K562 (cell line): ENCODE results near the gene PLCB1. TPM values are rescaled to one million over a fixed set of nuclear protein-coding genes. Genes with fewer than 3 reads are reported as not detected.

Experiments used
- ATAC-seq: fragments of 200-7000 bp; cut with Tn5 transposase; 3 replicates; pipeline ENCODE4 v1.9.1; 2020; ENCODE audit warnings: moderate library complexity
- BruUV-seq: library from RNA; stranded (reverse); fragments of 400-500 nt; replicated peaks from 2 replicates; lab custom pipeline; 2021; lab: Mats Ljungman, UMichigan
- CTCF ChIA-PET: fragments of 300-600 bp; formaldehyde crosslinking; extraction: SDS; loops from one replicate; lab custom pipeline; 2021; ENCODE audit warnings: low intra/inter-chr PET ratio; lab: Yijun Ruan, JAX
- POLR2A ChIA-PET: fragments of 300-600, 350-650 bp; sonication (Branson Sonifier 250); formaldehyde crosslinking; extraction: SDS; loops from one replicate; lab custom pipeline; 2021; ENCODE audit warnings: antibody characterized with exemption, inconsistent platforms; lab: Yijun Ruan, JAX
- DNase-seq, 4 experiments: peaks; one replicate each; pipeline versions ENCODE4 v3.0.0 to v3.0.0-alpha.2; 2011 to 2018; ENCODE audit warnings: low spot score in 3 of 4, mixed read lengths in 3 of 4; ENCODE audit errors: extremely low read depth in 1 of 4
- FAIRE-seq: peaks from 2 replicates; lab custom pipeline; 2011; peaks lifted over from hg19 to GRCh38; lab: Jason Lieb, UNC
- H2AFZ ChIP-seq: 2 replicates; pipeline ENCODE4 v1.6.0; 2011; ENCODE audit warnings: low read depth, low read length, control low read depth, inconsistent platforms
- H3K27ac ChIP-seq: fragments of 200-600 bp; 3 replicates; pipeline ENCODE4 v1.8.0; 2011; ENCODE audit warnings: low read depth, mild to moderate bottlenecking, control low read depth, inconsistent platforms, low read length, moderate library complexity, mixed read lengths; ENCODE audit errors: extremely low read depth
- H3K27me3 ChIP-seq, 2 experiments: fragments of 300-600 bp in 1 of 2; 2 replicates in 1 of 2; 3 replicates in 1 of 2; pipeline versions ENCODE4 v1.6.0 to v1.8.0; 2011; ENCODE audit warnings: inconsistent platforms in 2 of 2, low read length in 2 of 2, mild to moderate bottlenecking in 1 of 2, mixed read lengths in 1 of 2, moderate library complexity in 1 of 2; ENCODE audit not compliant: control insufficient read depth in 2 of 2, insufficient read depth in 2 of 2
- H3K36me3 ChIP-seq: fragments of 300-600 bp; 3 replicates; pipeline ENCODE4 v1.8.0; 2011; ENCODE audit warnings: mild to moderate bottlenecking, low read length, inconsistent platforms; ENCODE audit not compliant: control insufficient read depth, insufficient read depth
- H3K4me1 ChIP-seq, 2 experiments: fragments of 200-600 bp in 1 of 2; replicated peaks in 1 of 2; 2 replicates in 1 of 2; 3 replicates in 1 of 2; pipeline versions ENCODE4 v1.5.1 to v1.8.0; 2011; ENCODE audit warnings: inconsistent platforms in 2 of 2, low read length in 2 of 2, mild to moderate bottlenecking in 1 of 2, mixed read lengths in 1 of 2, moderate library complexity in 1 of 2; ENCODE audit not compliant: control insufficient read depth in 2 of 2, insufficient read depth in 2 of 2
- H3K4me2 ChIP-seq: 2 replicates; pipeline ENCODE4 v1.6.1; 2011; ENCODE audit warnings: low read length, control low read depth, inconsistent platforms, mixed read lengths; ENCODE audit not compliant: insufficient read depth
- H3K4me3 ChIP-seq: fragments of 200-600 bp; sonication (generic), shearing (Covaris generic); 2 replicates; pipeline ENCODE4 v1.5.1; 2016; ENCODE audit warnings: control low read depth, inconsistent platforms
- H3K79me2 ChIP-seq: fragments of 200-600 bp; 3 replicates; pipeline ENCODE4 v1.8.0; 2011; ENCODE audit warnings: low read length, inconsistent platforms; ENCODE audit not compliant: control insufficient read depth, insufficient read depth
- H3K9ac ChIP-seq, 2 experiments: 2 replicates each; pipeline versions ENCODE4 v1.6.0 to v1.6.1; 2011; ENCODE audit warnings: low read depth in 2 of 2, low read length in 2 of 2, control low read depth in 1 of 2, inconsistent platforms in 1 of 2, mild to moderate bottlenecking in 1 of 2, mixed read lengths in 1 of 2; ENCODE audit not compliant: insufficient read depth in 1 of 2
- H3K9me1 ChIP-seq: one replicate; pipeline ENCODE4 v1.6.0; 2011; ENCODE audit warnings: inconsistent platforms, mild to moderate bottlenecking, low read length, moderate library complexity; ENCODE audit not compliant: control insufficient read depth, insufficient read depth
- H3K9me3 ChIP-seq: replicated peaks from 2 replicates; pipeline ENCODE4 v1.5.1; 2011; ENCODE audit warnings: low read depth, low read length, inconsistent platforms; ENCODE audit not compliant: control insufficient read depth, insufficient read depth
- H4K20me1 ChIP-seq: replicated peaks from 2 replicates; pipeline ENCODE4 v1.6.1; 2011; ENCODE audit warnings: low read length, inconsistent platforms, mixed read lengths; ENCODE audit not compliant: control insufficient read depth, insufficient read depth
- LEF1 ChIP-seq: fragments of 450-650 bp; IDR thresholded peaks from 2 replicates; pipeline ENCODE4 v1.6.1; 2016; ENCODE audit warnings: mild to moderate bottlenecking
- WHSC1 ChIP-seq: IDR thresholded peaks from one replicate; pipeline ENCODE4 v1.6.1; 2012; ENCODE audit warnings: low read length, control low read depth, inconsistent platforms
- WGBS: fragments of 100-300 bp; shearing (Covaris generic); methylation state at CpG from one replicate; pipeline ENCODE4 v1.1.6; 2016; ENCODE audit warnings: low coverage, mixed read lengths; ENCODE audit not compliant: insufficient coverage; ENCODE audit errors: missing lambda C conversion rate; 5-methylcytosine and 5-hydroxymethylcytosine counted together
- in situ Hi-C: fragments of 300-500 bp; cut with MboI; formaldehyde crosslinking; loops from 4 replicates; pipeline ENCODE4 v1.15.0; 2018; ENCODE audit warnings: inconsistent platforms, mixed read lengths
- intact Hi-C: fragments of 100-400 bp; cut with micrococcal nuclease; formaldehyde crosslinking; loops from 2 replicates; pipeline ENCODE4 v1.14.2; 2022
- polyA plus RNA-seq, 8 experiments: library from polyadenylated mRNA; depleted of rRNA in 4 of 8; stranded (reverse) in 5 of 8; unstranded in 3 of 8; fragments of >200 nt; fragmentation: Nextera tagmentation in 2 of 8; fragmentation: Illumina TruSeq in 1 of 8; extraction: Ambion mirVana in 2 of 8; extraction: Trizol in 1 of 8; gene quantifications; 2 replicates each; pipeline versions ENCODE4 v1.2.1 to v1.2.3, GENCODE V29; 2011 to 2014; ENCODE audit warnings: inconsistent platforms in 1 of 8, missing spikeins in 1 of 8
- total RNA-seq, 7 experiments: library from RNA; depleted of rRNA in 6 of 7; stranded (reverse); fragments of >200 nt in 6 of 7; fragmentation: Illumina TruSeq in 2 of 7; extraction: Trizol in 2 of 7; gene quantifications; 2 replicates each; pipeline versions ENCODE4 v1.2.1 to v1.2.3, GENCODE V29; 2011 to 2021; ENCODE audit warnings: low replicate concordance in 1 of 7
- TF ChIP-seq, protein P1 (sequence below): sonication (generic); formaldehyde crosslinking; IDR thresholded peaks from 2 replicates; pipeline ENCODE4 v1.8.1; 2023; ENCODE audit warnings: missing genetic modification reagents, mild to moderate bottlenecking, borderline replicate concordance
- TF ChIP-seq, protein P2 (sequence below): fragments of 450-650 bp; IDR thresholded peaks from 2 replicates; pipeline ENCODE4 v1.6.1; 2016; ENCODE audit warnings: missing biosample characterization, missing genetic modification characterization
- TF ChIP-seq, protein P3 (sequence below), 2 experiments: IDR thresholded peaks in 1 of 2; conservative IDR thresholded peaks in 1 of 2; 2 replicates each; pipeline ENCODE4 v1.6.1; 2016; ENCODE audit warnings: low read depth in 2 of 2, mild to moderate bottlenecking in 1 of 2, missing compliant biosample characterization in 1 of 2, missing genetic modification characterization in 1 of 2, moderate library complexity in 1 of 2
- TF ChIP-seq, protein P4 (sequence below): fragments of 450-650 bp; IDR thresholded peaks from 2 replicates; pipeline ENCODE4 v1.6.1; 2016; ENCODE audit warnings: low read depth, mild to moderate bottlenecking, moderate library complexity
- TF ChIP-seq, protein P5 (sequence below): fragments of 200-400 bp; formaldehyde crosslinking; IDR thresholded peaks from 2 replicates; pipeline ENCODE4 v1.6.1; 2017; ENCODE audit warnings: mild to moderate bottlenecking, low read depth, low read length, moderate library complexity
- TF ChIP-seq, protein P6 (sequence below): IDR thresholded peaks from 2 replicates; pipeline ENCODE4 v1.6.1; 2014; ENCODE audit warnings: antibody characterized with exemption

Gene PLCB1
- total and polyA plus RNA-seq, 9 of the 15 experiments (the other 6 are each of a cell fraction or from before 2014, with no cell fraction given): 0.34 to 3.1 (median 1.3) TPM

DNA sequence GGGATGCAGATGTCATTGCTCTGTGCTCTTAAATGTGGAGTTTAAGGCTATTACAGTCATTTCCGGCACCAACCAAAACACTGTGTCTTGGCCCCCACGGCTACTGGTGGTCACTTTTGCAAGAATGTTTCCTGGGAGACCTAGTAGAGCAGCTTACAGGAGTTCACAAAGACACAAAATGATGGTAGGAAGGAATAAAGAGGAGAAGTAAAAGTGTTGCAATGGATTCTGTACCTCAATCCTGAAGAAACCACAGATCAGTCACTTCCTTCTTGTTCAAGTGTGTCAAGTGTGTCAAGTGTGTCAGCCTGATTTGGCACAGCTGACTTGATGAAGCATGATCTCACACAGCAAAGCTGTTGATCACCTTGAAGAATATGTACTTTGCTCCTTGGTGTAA is 344.0 kb downstream of the PLCB1 start:
- no peak overlapping the region for H3K4me2 ChIP-seq
- H3K27ac ChIP-seq: no peak overlapping the region
- no peaks in the 10 kb centered on the region for H3K9me1 ChIP-seq
- POLR2A ChIA-PET: no interaction called here
- FAIRE-seq (no peak), DNase-seq (no peak), ATAC-seq (no peak)
- no peak overlapping the region for H3K4me3 ChIP-seq
- CTCF ChIA-PET: no interaction called here
- intact Hi-C loops (no loop called here), in situ Hi-C loops (no loop called here)
- H2AFZ ChIP-seq: no peak overlapping the region
- H3K9ac ChIP-seq: no peak overlapping the region
- H3K79me2 ChIP-seq: no peaks in the 10 kb centered on the region
- no TSS peak for BruUV-seq
- H3K36me3 ChIP-seq: no peaks in the 10 kb centered on the region
- H3K9me3 ChIP-seq: no peaks in the 10 kb centered on the region
- 5% methylated on average over 2 of the region's 2 CpGs for WGBS
- H4K20me1 ChIP-seq: no peaks in the 10 kb centered on the region
- no peaks in the 10 kb centered on the region for H3K27me3 ChIP-seq
- H3K4me1 ChIP-seq: no peaks in the 10 kb centered on the region
- TF ChIP-seq, protein P1, sequence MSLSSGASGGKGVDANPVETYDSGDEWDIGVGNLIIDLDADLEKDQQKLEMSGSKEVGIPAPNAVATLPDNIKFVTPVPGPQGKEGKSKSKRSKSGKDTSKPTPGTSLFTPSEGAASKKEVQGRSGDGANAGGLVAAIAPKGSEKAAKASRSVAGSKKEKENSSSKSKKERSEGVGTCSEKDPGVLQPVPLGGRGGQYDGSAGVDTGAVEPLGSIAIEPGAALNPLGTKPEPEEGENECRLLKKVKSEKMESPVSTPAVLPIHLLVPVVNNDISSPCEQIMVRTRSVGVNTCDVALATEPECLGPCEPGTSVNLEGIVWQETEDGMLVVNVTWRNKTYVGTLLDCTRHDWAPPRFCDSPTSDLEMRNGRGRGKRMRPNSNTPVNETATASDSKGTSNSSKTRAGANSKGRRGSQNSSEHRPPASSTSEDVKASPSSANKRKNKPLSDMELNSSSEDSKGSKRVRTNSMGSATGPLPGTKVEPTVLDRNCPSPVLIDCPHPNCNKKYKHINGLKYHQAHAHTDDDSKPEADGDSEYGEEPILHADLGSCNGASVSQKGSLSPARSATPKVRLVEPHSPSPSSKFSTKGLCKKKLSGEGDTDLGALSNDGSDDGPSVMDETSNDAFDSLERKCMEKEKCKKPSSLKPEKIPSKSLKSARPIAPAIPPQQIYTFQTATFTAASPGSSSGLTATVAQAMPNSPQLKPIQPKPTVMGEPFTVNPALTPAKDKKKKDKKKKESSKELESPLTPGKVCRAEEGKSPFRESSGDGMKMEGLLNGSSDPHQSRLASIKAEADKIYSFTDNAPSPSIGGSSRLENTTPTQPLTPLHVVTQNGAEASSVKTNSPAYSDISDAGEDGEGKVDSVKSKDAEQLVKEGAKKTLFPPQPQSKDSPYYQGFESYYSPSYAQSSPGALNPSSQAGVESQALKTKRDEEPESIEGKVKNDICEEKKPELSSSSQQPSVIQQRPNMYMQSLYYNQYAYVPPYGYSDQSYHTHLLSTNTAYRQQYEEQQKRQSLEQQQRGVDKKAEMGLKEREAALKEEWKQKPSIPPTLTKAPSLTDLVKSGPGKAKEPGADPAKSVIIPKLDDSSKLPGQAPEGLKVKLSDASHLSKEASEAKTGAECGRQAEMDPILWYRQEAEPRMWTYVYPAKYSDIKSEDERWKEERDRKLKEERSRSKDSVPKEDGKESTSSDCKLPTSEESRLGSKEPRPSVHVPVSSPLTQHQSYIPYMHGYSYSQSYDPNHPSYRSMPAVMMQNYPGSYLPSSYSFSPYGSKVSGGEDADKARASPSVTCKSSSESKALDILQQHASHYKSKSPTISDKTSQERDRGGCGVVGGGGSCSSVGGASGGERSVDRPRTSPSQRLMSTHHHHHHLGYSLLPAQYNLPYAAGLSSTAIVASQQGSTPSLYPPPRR: no peak
- TF ChIP-seq LEF1 (no peak), WHSC1 (no peak)
- TF ChIP-seq, protein P2, sequence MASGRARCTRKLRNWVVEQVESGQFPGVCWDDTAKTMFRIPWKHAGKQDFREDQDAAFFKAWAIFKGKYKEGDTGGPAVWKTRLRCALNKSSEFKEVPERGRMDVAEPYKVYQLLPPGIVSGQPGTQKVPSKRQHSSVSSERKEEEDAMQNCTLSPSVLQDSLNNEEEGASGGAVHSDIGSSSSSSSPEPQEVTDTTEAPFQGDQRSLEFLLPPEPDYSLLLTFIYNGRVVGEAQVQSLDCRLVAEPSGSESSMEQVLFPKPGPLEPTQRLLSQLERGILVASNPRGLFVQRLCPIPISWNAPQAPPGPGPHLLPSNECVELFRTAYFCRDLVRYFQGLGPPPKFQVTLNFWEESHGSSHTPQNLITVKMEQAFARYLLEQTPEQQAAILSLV (tag): no peak
- TF ChIP-seq, protein P3, sequence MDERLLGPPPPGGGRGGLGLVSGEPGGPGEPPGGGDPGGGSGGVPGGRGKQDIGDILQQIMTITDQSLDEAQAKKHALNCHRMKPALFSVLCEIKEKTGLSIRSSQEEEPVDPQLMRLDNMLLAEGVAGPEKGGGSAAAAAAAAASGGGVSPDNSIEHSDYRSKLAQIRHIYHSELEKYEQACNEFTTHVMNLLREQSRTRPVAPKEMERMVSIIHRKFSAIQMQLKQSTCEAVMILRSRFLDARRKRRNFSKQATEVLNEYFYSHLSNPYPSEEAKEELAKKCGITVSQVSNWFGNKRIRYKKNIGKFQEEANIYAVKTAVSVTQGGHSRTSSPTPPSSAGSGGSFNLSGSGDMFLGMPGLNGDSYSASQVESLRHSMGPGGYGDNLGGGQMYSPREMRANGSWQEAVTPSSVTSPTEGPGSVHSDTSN (CRISPR knock-in tag; IDR thresholded peaks at IDR 0.05; ENCODE audit: low read depth): no peak
- TF ChIP-seq, protein P3 (tag; conservative IDR thresholded peaks at IDR 0.05; ENCODE audit: low read depth): no peak
- TF ChIP-seq, protein P4, sequence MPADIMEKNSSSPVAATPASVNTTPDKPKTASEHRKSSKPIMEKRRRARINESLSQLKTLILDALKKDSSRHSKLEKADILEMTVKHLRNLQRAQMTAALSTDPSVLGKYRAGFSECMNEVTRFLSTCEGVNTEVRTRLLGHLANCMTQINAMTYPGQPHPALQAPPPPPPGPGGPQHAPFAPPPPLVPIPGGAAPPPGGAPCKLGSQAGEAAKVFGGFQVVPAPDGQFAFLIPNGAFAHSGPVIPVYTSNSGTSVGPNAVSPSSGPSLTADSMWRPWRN: no peak
- TF ChIP-seq, protein P5, sequence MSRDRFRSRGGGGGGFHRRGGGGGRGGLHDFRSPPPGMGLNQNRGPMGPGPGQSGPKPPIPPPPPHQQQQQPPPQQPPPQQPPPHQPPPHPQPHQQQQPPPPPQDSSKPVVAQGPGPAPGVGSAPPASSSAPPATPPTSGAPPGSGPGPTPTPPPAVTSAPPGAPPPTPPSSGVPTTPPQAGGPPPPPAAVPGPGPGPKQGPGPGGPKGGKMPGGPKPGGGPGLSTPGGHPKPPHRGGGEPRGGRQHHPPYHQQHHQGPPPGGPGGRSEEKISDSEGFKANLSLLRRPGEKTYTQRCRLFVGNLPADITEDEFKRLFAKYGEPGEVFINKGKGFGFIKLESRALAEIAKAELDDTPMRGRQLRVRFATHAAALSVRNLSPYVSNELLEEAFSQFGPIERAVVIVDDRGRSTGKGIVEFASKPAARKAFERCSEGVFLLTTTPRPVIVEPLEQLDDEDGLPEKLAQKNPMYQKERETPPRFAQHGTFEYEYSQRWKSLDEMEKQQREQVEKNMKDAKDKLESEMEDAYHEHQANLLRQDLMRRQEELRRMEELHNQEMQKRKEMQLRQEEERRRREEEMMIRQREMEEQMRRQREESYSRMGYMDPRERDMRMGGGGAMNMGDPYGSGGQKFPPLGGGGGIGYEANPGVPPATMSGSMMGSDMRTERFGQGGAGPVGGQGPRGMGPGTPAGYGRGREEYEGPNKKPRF: no peak
- TF ChIP-seq, protein P6, sequence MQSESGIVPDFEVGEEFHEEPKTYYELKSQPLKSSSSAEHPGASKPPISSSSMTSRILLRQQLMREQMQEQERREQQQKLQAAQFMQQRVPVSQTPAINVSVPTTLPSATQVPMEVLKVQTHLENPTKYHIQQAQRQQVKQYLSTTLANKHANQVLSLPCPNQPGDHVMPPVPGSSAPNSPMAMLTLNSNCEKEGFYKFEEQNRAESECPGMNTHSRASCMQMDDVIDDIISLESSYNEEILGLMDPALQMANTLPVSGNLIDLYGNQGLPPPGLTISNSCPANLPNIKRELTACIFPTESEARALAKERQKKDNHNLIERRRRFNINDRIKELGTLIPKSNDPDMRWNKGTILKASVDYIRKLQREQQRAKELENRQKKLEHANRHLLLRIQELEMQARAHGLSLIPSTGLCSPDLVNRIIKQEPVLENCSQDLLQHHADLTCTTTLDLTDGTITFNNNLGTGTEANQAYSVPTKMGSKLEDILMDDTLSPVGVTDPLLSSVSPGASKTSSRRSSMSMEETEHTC: no peak
